ENCODE data around the gene LIM2.

GRCh38 chr19:51418707-51419106 lies 30.9 kb upstream of the LIM2 start:
- no peak for TF ChIP-seq FOXP2 (optimal IDR thresholded peaks at IDR 0.05; ENCODE audit: borderline replicate concordance, extremely low read depth, extremely low read length, insufficient read depth)
- TF ChIP-seq POLR2AphosphoS5 (IDR thresholded peaks at IDR 0.05; ENCODE audit: low read depth, low read length), result no peak
- TF ChIP-seq REST (IDR thresholded peaks at IDR 0.05; ENCODE audit: insufficient read depth in 1 of 2, low read depth in 2 of 2, low read length in 2 of 2), result no peak
- no peak for TF ChIP-seq TAF1 (IDR thresholded peaks at IDR 0.05; ENCODE audit: borderline replicate concordance, insufficient read depth, low read length)
- TF ChIP-seq SIN3A (IDR thresholded peaks at IDR 0.05; ENCODE audit: borderline replicate concordance, insufficient read depth, low read length), result no peak
